Activated T-cell treated with anti-CD3 and anti-CD28 coated beads for 48 hours (primary cell): Measurements from ENCODE around the gene ANKLE2.
"Not testable (repeated sequence)": the region's sequence is repeated elsewhere in the genome, so short reads cannot be mapped to it uniquely, and the experiment has no call there.

Source experiments
- DNase-seq: peaks from one replicate; pipeline ENCODE4 v3.0.0-alpha.2; 2020; ENCODE audit warnings: low read depth

Gene ANKLE2

GRCh38 chr12:132719141-132719953, 42.3 kb downstream of the ANKLE2 start:
- DNase-seq, result no peak

- DNase-seq, result no peak
Observed at GRCh38 chr12:132718644-132719043, 43.0 kb downstream of the ANKLE2 start.

- no peak for DNase-seq
Observed at GRCh38 chr12:132717531-132718387, 43.9 kb downstream of the ANKLE2 start.

- DNase-seq, result no peak
Observed at GRCh38 chr12:132717011-132717410, 44.6 kb downstream of the ANKLE2 start.

GRCh38 chr12:132716356-132716755, 45.3 kb downstream of the ANKLE2 start:
- no peak for DNase-seq

GRCh38 chr12:132715874-132716273, 45.8 kb downstream of the ANKLE2 start:
- DNase-seq, result no peak

GRCh38 chr12:132713123-132713522, 48.5 kb downstream of the ANKLE2 start:
- DNase-seq, result no peak

- peak; percentile 23 for DNase-seq
Observed at GRCh38 chr12:132711080-132711843, 50.4 kb downstream of the ANKLE2 start.

- DNase-seq, result peak; percentile 90
Observed at GRCh38 chr12:132710405-132711079, 51.1 kb downstream of the ANKLE2 start, which contains the start of gene PGAM5. Gene PGAM5, plus strand, starts transcription at chr12:132710842. Its CDS starts 35 bp downstream, at chr12:132710877.

- DNase-seq, result no peak
Observed at GRCh38 chr12:132710043-132710404, 51.6 kb downstream of the ANKLE2 start.

GRCh38 chr12:132708150-132708549, 53.5 kb downstream of the ANKLE2 start:
- no peak for DNase-seq

GRCh38 chr12:132707241-132707640, 54.4 kb downstream of the ANKLE2 start:
- DNase-seq, result no peak

GRCh38 chr12:132703641-132704040, 58.0 kb downstream of the ANKLE2 start:
- no peak for DNase-seq

GRCh38 chr12:132702640-132703039, 59.0 kb downstream of the ANKLE2 start:
- no peak for DNase-seq

- no peak for DNase-seq
Observed at GRCh38 chr12:132700212-132700822, 61.3 kb downstream of the ANKLE2 start.

GRCh38 chr12:132698341-132698740, 63.3 kb downstream of the ANKLE2 start:
- no peak for DNase-seq

- no peak for DNase-seq
Observed at GRCh38 chr12:132695431-132695830, 66.2 kb downstream of the ANKLE2 start.

- not testable (repeated sequence) for DNase-seq
Observed at GRCh38 chr12:132694888-132695287, 66.7 kb downstream of the ANKLE2 start.

- not testable (repeated sequence) for DNase-seq
Observed at GRCh38 chr12:132692030-132692429, 69.6 kb downstream of the ANKLE2 start.

GRCh38 chr12:132690112-132690511, 71.5 kb downstream of the ANKLE2 start:
- DNase-seq, result no peak

- DNase-seq, result no peak
Observed at GRCh38 chr12:132689227-132689626, 72.4 kb downstream of the ANKLE2 start.
